Upper lobe of left lung (tissue), 6 donors: ENCODE measurements around the gene CDC14A. TPM values are rescaled to one million over a fixed set of nuclear protein-coding genes. Genes with fewer than 3 reads are reported as not detected.

Experiments
- ATAC-seq, 2 donors: fragments of 200-7000 bp; cut with Tn5 transposase; one replicate each; pipeline ENCODE4 v1.9.1; 2022; ENCODE audit warnings: mild to moderate bottlenecking in 2 of 2, moderate library complexity in 2 of 2; ENCODE audit not compliant: low FRiP score in 2 of 2
- DNase-seq, 2 donors: peaks; one replicate each; pipeline ENCODE4 v3.0.0-alpha.2; 2019 to 2020
- H3K27ac ChIP-seq, 4 donors: fragments of 200-600 bp; sonication (generic); one replicate each; pipeline ENCODE4 v1.5.1; 2016 to 2019
- H3K27me3 ChIP-seq, 4 donors: fragments of 200-600 bp; sonication (generic); one replicate each; pipeline ENCODE4 v1.5.1; 2017 to 2019
- H3K36me3 ChIP-seq, 4 donors: fragments of 200-600 bp; sonication (generic); one replicate each; pipeline ENCODE4 v1.5.1; 2016 to 2019
- H3K4me1 ChIP-seq, 4 donors: fragments of 200-600 bp; sonication (generic); one replicate each; pipeline ENCODE4 v1.5.1; 2018 to 2019
- H3K4me3 ChIP-seq, 4 donors: fragments of 200-600 bp; sonication (generic); one replicate each; pipeline ENCODE4 v1.5.1; 2017 to 2019; ENCODE audit warnings: mild to moderate bottlenecking in 2 of 4, moderate library complexity in 1 of 4
- H3K9me3 ChIP-seq, 4 donors: fragments of 200-600 bp; sonication (generic); one replicate each; pipeline ENCODE4 v1.5.1; 2018 to 2019
- EP300 ChIP-seq, 4 donors: sonication (generic); formaldehyde crosslinking; IDR thresholded peaks; one replicate each; pipeline ENCODE4 v1.5.1; 2017; ENCODE audit warnings: antibody characterized with exemption in 4 of 4, control low read depth in 2 of 4
- POLR2A ChIP-seq, 4 donors: fragments of 450-650 bp; IDR thresholded peaks; one replicate each; pipeline ENCODE4 v1.5.1; 2016 to 2017; ENCODE audit warnings: antibody characterized with exemption in 4 of 4, mild to moderate bottlenecking in 2 of 4
- POLR2AphosphoS5 ChIP-seq, 2 donors: sonication (generic); formaldehyde crosslinking; IDR thresholded peaks; one replicate each; pipeline ENCODE4 v1.5.1; 2017; ENCODE audit warnings: antibody characterized with exemption in 2 of 2
- WGBS, 2 donors: methylation state at CpG; one replicate each; pipeline ENCODE4 v1.1.5; 2017 to 2018; 5-methylcytosine and 5-hydroxymethylcytosine counted together
- total RNA-seq, 6 donors: library from RNA; depleted of rRNA in 4 of 6; stranded (reverse); fragments of >200 nt in 4 of 6; gene quantifications; one replicate each; pipeline versions ENCODE4 v1.1.0 to v1.2.1, GENCODE V29; 2016 to 2021
- TF ChIP-seq, protein P1 (sequence below), 6 experiments: fragments of 450-650 bp in 4 of 6; fragments of 200-600 bp in 2 of 6; sonication (generic) in 2 of 6; IDR thresholded peaks; one replicate each; pipeline ENCODE4 v1.5.1; 2016 to 2019; ENCODE audit warnings: antibody characterized with exemption in 6 of 6
- donor health status: DM: no; HTN: no; CAD: no; lungs with moderate emphysema.
- donor health status: DM: no; HTN: yes; CAD: no; lungs with severe emphysema.

The CDC14A gene
- total RNA-seq, 6 donors from 2014 or later: 9.6 to 56.6 (median 22.1) TPM

DNA sequence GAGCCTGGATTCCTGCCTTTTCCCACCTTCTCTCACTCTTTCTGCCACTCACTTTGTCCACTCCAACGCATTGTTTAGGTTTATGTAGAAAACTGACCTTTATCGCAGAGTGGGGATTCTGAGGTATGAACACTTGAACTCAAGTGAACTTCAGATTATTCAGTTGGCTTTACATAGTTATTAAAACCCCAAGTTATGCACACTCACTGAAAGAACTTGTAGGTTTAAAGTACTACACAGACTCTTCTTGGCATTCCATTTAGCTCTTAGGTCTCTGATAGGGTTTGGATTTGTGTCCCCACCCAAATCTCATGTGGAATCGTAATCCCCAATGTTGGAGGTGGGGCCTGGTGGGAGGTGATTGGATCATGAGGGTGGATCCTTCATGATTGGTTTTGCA, 46.4 kb upstream of the CDC14A start:
- TF ChIP-seq POLR2AphosphoS5 (IDR thresholded peaks at IDR 0.05) (no peak), POLR2A (IDR thresholded peaks at IDR 0.05) (no peak), EP300 (IDR thresholded peaks at IDR 0.05) (no peak)
- TF ChIP-seq, protein P1, sequence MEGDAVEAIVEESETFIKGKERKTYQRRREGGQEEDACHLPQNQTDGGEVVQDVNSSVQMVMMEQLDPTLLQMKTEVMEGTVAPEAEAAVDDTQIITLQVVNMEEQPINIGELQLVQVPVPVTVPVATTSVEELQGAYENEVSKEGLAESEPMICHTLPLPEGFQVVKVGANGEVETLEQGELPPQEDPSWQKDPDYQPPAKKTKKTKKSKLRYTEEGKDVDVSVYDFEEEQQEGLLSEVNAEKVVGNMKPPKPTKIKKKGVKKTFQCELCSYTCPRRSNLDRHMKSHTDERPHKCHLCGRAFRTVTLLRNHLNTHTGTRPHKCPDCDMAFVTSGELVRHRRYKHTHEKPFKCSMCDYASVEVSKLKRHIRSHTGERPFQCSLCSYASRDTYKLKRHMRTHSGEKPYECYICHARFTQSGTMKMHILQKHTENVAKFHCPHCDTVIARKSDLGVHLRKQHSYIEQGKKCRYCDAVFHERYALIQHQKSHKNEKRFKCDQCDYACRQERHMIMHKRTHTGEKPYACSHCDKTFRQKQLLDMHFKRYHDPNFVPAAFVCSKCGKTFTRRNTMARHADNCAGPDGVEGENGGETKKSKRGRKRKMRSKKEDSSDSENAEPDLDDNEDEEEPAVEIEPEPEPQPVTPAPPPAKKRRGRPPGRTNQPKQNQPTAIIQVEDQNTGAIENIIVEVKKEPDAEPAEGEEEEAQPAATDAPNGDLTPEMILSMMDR (IDR thresholded peaks at IDR 0.05): no peak

DNA sequence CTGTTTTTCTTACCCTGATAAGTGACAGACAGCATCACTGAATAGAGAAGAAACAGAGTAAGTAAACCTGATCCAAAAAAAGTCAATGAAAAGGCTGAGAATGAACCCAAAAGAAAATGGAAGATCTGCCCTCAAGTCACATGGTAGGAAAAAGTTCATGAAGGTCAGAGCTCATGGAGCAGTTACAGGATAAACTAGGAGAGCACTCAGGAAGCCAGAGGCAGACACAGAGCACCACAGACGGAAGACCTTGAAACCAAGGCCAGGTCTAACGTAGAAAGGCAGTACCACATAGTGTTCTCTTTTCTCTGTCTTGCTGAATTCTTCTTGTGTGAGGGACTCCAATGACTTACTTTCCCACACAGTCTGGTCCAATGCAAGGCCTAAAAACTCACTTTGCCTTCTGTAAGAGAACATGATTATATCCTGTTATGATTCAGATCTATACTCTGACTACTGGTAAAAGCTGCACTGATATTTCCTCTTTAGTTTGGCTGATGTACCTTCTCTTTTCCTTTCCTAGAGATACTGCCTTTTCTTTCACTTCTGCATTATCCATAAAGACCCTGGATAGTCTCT, 45.5 kb upstream of the CDC14A start:
- WGBS, 2 donors: 69 to 95% methylated on average over 2 of the region's 2 CpGs
- TF ChIP-seq POLR2A (IDR thresholded peaks at IDR 0.05) (no peak), EP300 (IDR thresholded peaks at IDR 0.05) (no peak), POLR2AphosphoS5 (IDR thresholded peaks at IDR 0.05) (no peak)
- TF ChIP-seq, protein P1 (IDR thresholded peaks at IDR 0.05): no peak
- no peaks in the 10 kb centered on the region for H3K36me3 ChIP-seq
- no peak overlapping the region for H3K27ac ChIP-seq
- no peak for DNase-seq
- H3K4me1 ChIP-seq: no peaks in the 10 kb centered on the region
- no peaks in the 10 kb centered on the region for H3K9me3 ChIP-seq
- H3K27me3 ChIP-seq: no peaks in the 10 kb centered on the region
- no peak for ATAC-seq
- H3K4me3 ChIP-seq: no peak overlapping the region

More for the DNA sequence above, 46.4 kb upstream of the CDC14A start:
- no peak for ATAC-seq
- H3K27me3 ChIP-seq: no peaks in the 10 kb centered on the region
- H3K9me3 ChIP-seq: no peaks in the 10 kb centered on the region
- no peak overlapping the region for H3K27ac ChIP-seq
- no peaks in the 10 kb centered on the region for H3K36me3 ChIP-seq
- no peaks in the 10 kb centered on the region for H3K4me1 ChIP-seq
- no peak overlapping the region for H3K4me3 ChIP-seq
- DNase-seq: no peak
- WGBS, 2 donors: 72 to 73% methylated on average over 3 of the region's 3 CpGs

DNA sequence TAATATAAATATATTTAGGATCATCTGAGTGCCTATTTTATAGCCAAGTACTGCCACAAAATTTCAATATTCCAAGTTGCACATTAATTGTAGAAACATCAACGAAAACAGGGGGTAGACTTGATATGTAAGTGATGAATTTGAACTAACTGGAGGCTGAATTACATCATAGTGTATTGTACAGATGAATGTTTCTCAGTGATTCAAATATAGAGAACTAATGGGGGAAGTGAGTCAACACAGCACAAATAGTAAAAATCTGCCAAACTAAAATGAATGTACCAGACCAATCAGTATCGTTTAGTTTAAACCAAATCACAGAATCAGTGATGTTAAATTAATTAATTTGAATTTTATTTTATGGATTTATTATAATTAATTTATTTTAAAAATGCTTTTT, 43.5 kb upstream of the CDC14A start:
- 76 to 86% methylated on average over 2 of the region's 2 CpGs for WGBS, 2 donors
- no peak for TF ChIP-seq EP300 (IDR thresholded peaks at IDR 0.05)

DNA sequence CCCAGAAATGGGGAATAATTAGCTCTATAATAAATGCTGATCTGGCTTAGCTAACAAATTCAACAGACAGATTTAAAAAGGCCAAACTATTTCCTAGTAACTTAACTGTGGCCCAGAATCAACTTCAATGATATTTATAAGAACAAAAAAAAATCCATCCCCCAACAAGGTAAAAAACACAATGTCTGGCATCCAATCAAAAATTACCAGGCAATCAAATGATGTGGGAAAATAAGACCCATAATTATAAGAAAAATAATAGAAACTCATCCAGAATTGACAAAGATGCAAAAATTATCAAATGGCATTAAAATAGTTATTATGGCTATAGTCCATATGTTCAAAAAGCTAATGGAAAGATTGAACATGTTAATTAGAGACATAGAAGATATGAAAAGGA, 42.4 kb upstream of the CDC14A start:
- Histone ChIP-seq H3K36me3 (no peaks in the 10 kb centered on the region), H3K9me3 (no peaks in the 10 kb centered on the region), H3K4me1 (no peaks in the 10 kb centered on the region), H3K27me3 (no peaks in the 10 kb centered on the region), H3K27ac (no peak overlapping the region), H3K4me3 (no peak overlapping the region)
- DNase-seq (no peak), ATAC-seq (no peak)
- TF ChIP-seq POLR2A (IDR thresholded peaks at IDR 0.05): no peak
- TF ChIP-seq, protein P1 (IDR thresholded peaks at IDR 0.05): no peak
- TF ChIP-seq POLR2AphosphoS5 (IDR thresholded peaks at IDR 0.05): no peak
- no peak for TF ChIP-seq EP300 (IDR thresholded peaks at IDR 0.05)

More for the DNA sequence above, 43.5 kb upstream of the CDC14A start:
- ATAC-seq: no peak
- H3K27me3 ChIP-seq: no peaks in the 10 kb centered on the region
- H3K27ac ChIP-seq: no peak overlapping the region
- no peaks in the 10 kb centered on the region for H3K36me3 ChIP-seq
- H3K9me3 ChIP-seq: no peaks in the 10 kb centered on the region
- DNase-seq: no peak
- H3K4me1 ChIP-seq: no peaks in the 10 kb centered on the region
- H3K4me3 ChIP-seq: no peak overlapping the region

DNA sequence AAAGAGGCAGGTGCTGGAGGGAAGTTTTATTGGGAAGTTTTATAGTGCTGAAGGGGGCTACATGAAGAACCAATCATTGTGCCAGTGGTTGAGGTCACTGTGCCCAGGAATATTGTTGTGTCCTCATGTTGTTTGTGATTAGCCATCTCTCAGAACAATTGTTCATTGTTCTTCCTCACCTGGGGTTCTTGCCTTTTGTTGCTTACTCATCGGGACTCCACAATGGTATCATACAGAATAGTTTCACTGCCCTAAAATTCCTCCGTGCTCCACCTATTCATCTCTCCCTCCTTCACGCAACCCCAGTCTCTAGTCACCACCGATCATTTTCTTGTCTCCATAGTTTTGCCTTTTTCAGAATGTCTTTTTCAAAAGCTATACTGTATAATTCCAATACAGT, 38.9 kb upstream of the CDC14A start:
- H3K4me3 ChIP-seq: no peak overlapping the region
- WGBS, 2 donors: 77 to 81% methylated on average over 4 of the region's 4 CpGs
- ATAC-seq (no peak), DNase-seq (no peak)
- H3K9me3 ChIP-seq: peaks cover 0 to 7% (median 0%) of the 10 kb centered on the region in 4 donors
- H3K27ac ChIP-seq: no peak overlapping the region
- no peak for TF ChIP-seq POLR2A (IDR thresholded peaks at IDR 0.05)
- TF ChIP-seq EP300 (IDR thresholded peaks at IDR 0.05): no peak
- no peaks in the 10 kb centered on the region for H3K4me1 ChIP-seq
- no peaks in the 10 kb centered on the region for H3K36me3 ChIP-seq
- no peaks in the 10 kb centered on the region for H3K27me3 ChIP-seq

DNA sequence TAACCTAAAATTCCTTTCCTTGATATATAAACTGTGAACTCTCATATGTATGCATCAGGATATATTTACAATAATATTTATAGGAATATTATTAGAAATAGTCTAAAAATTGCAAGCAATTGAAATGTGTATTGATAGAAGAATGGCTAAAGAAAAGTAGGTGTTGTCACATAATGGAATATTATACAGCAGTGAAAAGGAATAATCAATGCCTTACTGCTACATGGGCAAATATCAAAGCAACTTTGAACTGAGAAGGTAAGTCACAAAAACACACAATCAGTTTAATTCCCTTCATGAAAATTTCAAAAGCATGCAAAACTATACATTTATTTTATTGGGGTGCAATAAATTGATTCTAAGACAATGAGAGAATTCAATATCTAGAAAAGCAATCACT, 35.7 kb upstream of the CDC14A start:
- H3K4me1 ChIP-seq: no peaks in the 10 kb centered on the region
- H3K27ac ChIP-seq: no peak overlapping the region
- ATAC-seq: no peak
- no peaks in the 10 kb centered on the region for H3K27me3 ChIP-seq
- H3K4me3 ChIP-seq: no peak overlapping the region
- no peaks in the 10 kb centered on the region for H3K36me3 ChIP-seq
- TF ChIP-seq, protein P1 (IDR thresholded peaks at IDR 0.05): no peak
- TF ChIP-seq POLR2A (IDR thresholded peaks at IDR 0.05) (no peak), EP300 (IDR thresholded peaks at IDR 0.05) (no peak), POLR2AphosphoS5 (IDR thresholded peaks at IDR 0.05) (no peak)
- DNase-seq: no peak
- H3K9me3 ChIP-seq: peaks cover 0 to 23% (median 1%) of the 10 kb centered on the region in 4 donors
